ENCODE results near the gene APAF1.

- TF ChIP-seq CTCF (IDR thresholded peaks at IDR 0.05; ENCODE audit: borderline replicate concordance, extremely low read depth, low read length, poor library complexity, severe bottlenecking) (no peak), EZH2 (IDR thresholded peaks at IDR 0.05; ENCODE audit: borderline replicate concordance, low read depth, low read length, severe bottlenecking) (no peak)
Measured at GRCh38 chr12:98770230-98770629, 125.1 kb downstream of the APAF1 start.
